Measurements from ENCODE around the gene CYBB. TPM values are rescaled to one million over a fixed set of nuclear protein-coding genes. Genes with fewer than 3 reads are reported as not detected.
A peak's percentile ranks its signal among the peaks of the same experiment; 100 is the strongest.

CYBB gene
- total and polyA plus RNA-seq, 8 donors = 12.5 to 255 (median 16.8) TPM

DNA sequence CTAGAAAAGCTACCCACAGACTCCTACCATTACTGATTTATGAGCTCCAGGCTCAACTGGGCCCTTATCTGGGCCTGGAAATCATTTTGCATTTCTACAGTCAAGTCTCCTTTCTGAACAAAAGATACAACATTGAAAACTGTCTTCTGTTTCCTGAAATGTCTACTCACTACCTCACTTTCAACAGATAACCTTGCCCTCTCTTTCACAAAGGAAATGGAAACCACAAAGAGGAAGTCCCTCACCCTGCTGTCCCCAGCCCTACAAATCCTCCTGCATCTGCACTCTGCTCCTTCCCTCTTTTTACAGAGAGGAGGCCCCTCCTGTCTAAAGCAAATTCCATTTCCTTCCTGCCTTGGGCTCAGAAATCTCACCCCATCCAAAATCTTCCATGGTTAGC lies 24.8 kb upstream of the CYBB start:
- Histone ChIP-seq H3K36me3 (no peaks in the 10 kb centered on the region), H3K27ac (peak overlapping the region in 1 of 2 donors; percentile 84), H3K4me3 (no peak overlapping the region), H3K27me3 (no peaks in the 10 kb centered on the region), H3K4me1 (peaks cover 0 to 14% of the 10 kb centered on the region in 2 donors), H3K9me3 (no peaks in the 10 kb centered on the region)
- DNase-seq (no peak), ATAC-seq (peak; percentile 65)
- TF ChIP-seq, protein P1, sequence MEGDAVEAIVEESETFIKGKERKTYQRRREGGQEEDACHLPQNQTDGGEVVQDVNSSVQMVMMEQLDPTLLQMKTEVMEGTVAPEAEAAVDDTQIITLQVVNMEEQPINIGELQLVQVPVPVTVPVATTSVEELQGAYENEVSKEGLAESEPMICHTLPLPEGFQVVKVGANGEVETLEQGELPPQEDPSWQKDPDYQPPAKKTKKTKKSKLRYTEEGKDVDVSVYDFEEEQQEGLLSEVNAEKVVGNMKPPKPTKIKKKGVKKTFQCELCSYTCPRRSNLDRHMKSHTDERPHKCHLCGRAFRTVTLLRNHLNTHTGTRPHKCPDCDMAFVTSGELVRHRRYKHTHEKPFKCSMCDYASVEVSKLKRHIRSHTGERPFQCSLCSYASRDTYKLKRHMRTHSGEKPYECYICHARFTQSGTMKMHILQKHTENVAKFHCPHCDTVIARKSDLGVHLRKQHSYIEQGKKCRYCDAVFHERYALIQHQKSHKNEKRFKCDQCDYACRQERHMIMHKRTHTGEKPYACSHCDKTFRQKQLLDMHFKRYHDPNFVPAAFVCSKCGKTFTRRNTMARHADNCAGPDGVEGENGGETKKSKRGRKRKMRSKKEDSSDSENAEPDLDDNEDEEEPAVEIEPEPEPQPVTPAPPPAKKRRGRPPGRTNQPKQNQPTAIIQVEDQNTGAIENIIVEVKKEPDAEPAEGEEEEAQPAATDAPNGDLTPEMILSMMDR (IDR thresholded peaks at IDR 0.05) = no peak
- intact Hi-C loops (cut with DNase I) = no loop called here

DNA sequence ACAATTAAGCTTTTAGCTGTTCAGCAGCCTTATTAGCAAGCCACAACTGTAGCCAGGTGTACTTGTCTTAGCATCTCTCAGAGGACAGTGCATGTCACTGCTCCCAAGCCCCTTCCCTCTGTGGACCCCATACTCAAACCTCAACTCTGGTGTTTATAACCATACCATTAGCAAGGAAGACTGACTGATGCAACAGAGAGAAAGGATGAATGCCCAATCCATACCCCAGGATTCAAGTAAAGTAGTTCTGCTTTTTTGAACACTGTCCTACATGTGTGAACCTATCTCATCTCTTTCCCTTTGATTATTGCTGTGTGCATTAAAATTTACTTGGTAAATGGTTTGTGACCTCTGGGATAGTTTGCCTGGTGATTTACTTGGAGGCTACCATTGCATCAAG lies 22.8 kb upstream of the CYBB start:
- intact Hi-C loops (cut with DNase I) = no loop called here
- DNase-seq = no peak
- no peaks in the 10 kb centered on the region for H3K9me3 ChIP-seq
- H3K27ac ChIP-seq = no peak overlapping the region
- no peaks in the 10 kb centered on the region for H3K36me3 ChIP-seq
- H3K4me1 ChIP-seq = peaks cover 0 to 14% of the 10 kb centered on the region in 2 donors
- TF ChIP-seq, protein P1 (IDR thresholded peaks at IDR 0.05) = no peak
- no peak for ATAC-seq
- H3K27me3 ChIP-seq = peaks cover 0 to 4% of the 10 kb centered on the region in 2 donors
- H3K4me3 ChIP-seq = no peak overlapping the region

DNA sequence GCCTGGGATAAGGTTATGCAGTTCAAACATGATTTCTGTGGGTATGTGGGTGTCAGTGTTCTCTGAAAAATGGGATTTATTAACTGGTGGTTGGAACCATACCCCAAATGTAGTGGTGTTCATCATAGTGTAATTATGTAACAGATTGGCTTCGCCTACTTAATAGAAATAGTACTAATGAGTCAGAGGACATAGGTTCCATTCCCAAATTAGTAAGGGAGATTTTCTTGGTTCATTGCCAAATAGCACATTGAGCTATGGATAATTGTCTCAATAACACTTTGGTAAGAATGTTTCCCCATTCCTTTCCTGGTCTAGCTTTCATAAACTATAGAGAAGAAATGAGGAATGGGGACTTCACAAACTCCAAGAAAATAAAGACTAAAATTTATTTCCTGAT lies 20.5 kb upstream of the CYBB start:
- DNase-seq (no peak), ATAC-seq (no peak)
- no peaks in the 10 kb centered on the region for H3K36me3 ChIP-seq
- H3K4me1 ChIP-seq = peaks cover 0 to 14% of the 10 kb centered on the region in 2 donors
- TF ChIP-seq, protein P1 (IDR thresholded peaks at IDR 0.05) = no peak
- no peak overlapping the region for H3K27ac ChIP-seq
- H3K4me3 ChIP-seq = no peak overlapping the region
- no peaks in the 10 kb centered on the region for H3K9me3 ChIP-seq
- intact Hi-C loops (cut with DNase I) = no loop called here
- H3K27me3 ChIP-seq = peaks cover 0 to 5% of the 10 kb centered on the region in 2 donors

DNA sequence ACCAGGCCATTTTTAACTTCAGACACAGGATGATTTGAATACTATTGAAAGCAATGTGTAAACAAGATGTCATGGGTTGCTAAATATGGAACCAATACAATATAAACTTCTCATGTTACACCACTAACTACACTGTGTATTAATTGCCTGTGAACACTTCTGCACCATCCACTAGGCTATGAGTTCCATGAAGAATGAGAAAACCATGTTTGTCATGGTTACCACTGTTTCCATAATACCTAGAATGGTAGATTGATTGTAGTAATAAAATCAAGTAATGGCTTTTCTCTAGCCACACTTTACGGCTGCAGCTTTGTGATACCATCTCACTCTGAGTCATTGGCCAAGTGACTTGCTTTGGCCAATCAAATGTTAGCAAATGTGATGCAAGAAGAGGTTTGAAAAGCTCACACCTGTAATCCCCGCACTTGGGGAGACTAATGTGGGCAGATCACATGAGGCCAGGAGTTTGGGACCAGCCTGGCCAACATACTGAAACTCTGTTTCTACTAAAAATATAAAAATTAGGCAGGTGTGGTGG lies 19.9 kb upstream of the CYBB start:
- TF ChIP-seq, protein P1 (IDR thresholded peaks at IDR 0.05) = no peak
- Histone ChIP-seq H3K4me1 (peaks cover 0 to 10% of the 10 kb centered on the region in 2 donors), H3K27ac (no peak overlapping the region), H3K4me3 (no peak overlapping the region), H3K27me3 (peaks cover 0 to 5% of the 10 kb centered on the region in 2 donors), H3K36me3 (no peaks in the 10 kb centered on the region), H3K9me3 (no peaks in the 10 kb centered on the region)
- ATAC-seq (no peak), DNase-seq (no peak)
- intact Hi-C loops (cut with DNase I) = no loop called here

DNA sequence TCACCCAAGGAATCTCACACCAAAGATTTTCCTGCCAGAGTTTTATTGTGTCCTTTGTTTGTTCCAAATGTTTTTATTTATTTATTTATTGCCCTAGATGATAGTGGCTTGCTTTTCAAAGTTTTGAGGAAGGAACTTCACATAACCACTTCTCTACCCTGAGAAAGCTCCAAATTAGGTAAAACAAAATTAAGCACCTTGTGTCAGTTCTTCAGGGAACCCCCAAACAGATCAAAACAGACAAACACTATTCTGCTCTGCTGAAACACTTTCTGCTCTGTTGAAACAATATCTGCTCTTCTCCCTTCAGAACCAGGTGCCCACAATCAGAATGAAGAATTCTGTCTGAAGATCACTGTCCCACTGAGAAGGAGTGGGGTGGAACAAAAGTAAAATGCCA lies 16.5 kb upstream of the CYBB start:
- ATAC-seq (no peak), DNase-seq (no peak)
- H3K4me1 ChIP-seq = no peaks in the 10 kb centered on the region
- H3K36me3 ChIP-seq = no peaks in the 10 kb centered on the region
- H3K9me3 ChIP-seq = no peaks in the 10 kb centered on the region
- peak overlapping the region in 1 of 2 donors; percentile 58 for H3K27ac ChIP-seq
- H3K27me3 ChIP-seq = peaks cover 0 to 5% of the 10 kb centered on the region in 2 donors
- H3K4me3 ChIP-seq = no peak overlapping the region
- TF ChIP-seq, protein P1 (IDR thresholded peaks at IDR 0.05) = no peak
- intact Hi-C loops (cut with DNase I) = no loop called here

Data from left lung (tissue), 10 donors.